Trophoblast cell (in vitro differentiated cells and primary cell): ENCODE data around the gene RBM20.

Experiments used
- DNase-seq, 2 donors: peaks; one replicate each; pipeline ENCODE4 v3.0.0-alpha.2; 2016
- H2AFZ ChIP-seq: 2 replicates; pipeline ENCODE4 v1.6.1; 2013; ENCODE audit warnings: low read length, moderate library complexity, mild to moderate bottlenecking; ENCODE audit not compliant: insufficient read depth, poor library complexity
- H2AK5ac ChIP-seq: 2 replicates; pipeline ENCODE4 v1.6.1; 2013; ENCODE audit warnings: mild to moderate bottlenecking, low read length
- H2BK120ac ChIP-seq: 2 replicates; pipeline ENCODE4 v1.6.1; 2013; ENCODE audit warnings: low read length, mild to moderate bottlenecking, moderate library complexity; ENCODE audit not compliant: insufficient read depth, poor library complexity
- H2BK12ac ChIP-seq: 2 replicates; pipeline ENCODE4 v1.6.1; 2013; ENCODE audit warnings: mild to moderate bottlenecking, low read length, moderate library complexity
- H2BK5ac ChIP-seq: 2 replicates; pipeline ENCODE4 v1.6.1; 2013; ENCODE audit warnings: low read length, low read depth, moderate library complexity, mild to moderate bottlenecking; ENCODE audit not compliant: poor library complexity
- H3K14ac ChIP-seq: 2 replicates; pipeline ENCODE4 v1.6.1; 2013; ENCODE audit warnings: mild to moderate bottlenecking, low read length
- H3K18ac ChIP-seq: 2 replicates; pipeline ENCODE4 v1.6.1; 2013; ENCODE audit warnings: mild to moderate bottlenecking, low read length
- H3K23ac ChIP-seq: 2 replicates; pipeline ENCODE4 v1.6.1; 2013; ENCODE audit warnings: low read length
- H3K27ac ChIP-seq: 2 replicates; pipeline ENCODE4 v1.5.1; 2013; ENCODE audit warnings: low read depth, mild to moderate bottlenecking, inconsistent platforms, low read length, moderate library complexity
- H3K27me3 ChIP-seq: 2 replicates; pipeline ENCODE4 v1.6.1; 2013; ENCODE audit warnings: inconsistent platforms, mild to moderate bottlenecking, low read length, moderate library complexity; ENCODE audit not compliant: insufficient read depth
- H3K36me3 ChIP-seq, 2 experiments: 1 replicate in 1 of 2; 2 replicates in 1 of 2; pipeline ENCODE4 v1.6.1; 2013; ENCODE audit warnings: low read length in 2 of 2, mild to moderate bottlenecking in 2 of 2, moderate library complexity in 1 of 2; ENCODE audit not compliant: insufficient read depth in 2 of 2, control insufficient read depth in 1 of 2
- H3K4ac ChIP-seq: 2 replicates; pipeline ENCODE4 v1.6.1; 2013; ENCODE audit warnings: low read depth, mild to moderate bottlenecking, low read length, moderate library complexity
- H3K4me1 ChIP-seq, 2 experiments: 1 replicate in 1 of 2; 2 replicates in 1 of 2; pipeline ENCODE4 v1.6.1; 2013; ENCODE audit warnings: low read length in 2 of 2, mild to moderate bottlenecking in 2 of 2, moderate library complexity in 1 of 2; ENCODE audit not compliant: insufficient read depth in 2 of 2, control insufficient read depth in 1 of 2
- H3K4me2 ChIP-seq: 2 replicates; pipeline ENCODE4 v1.6.1; 2013; ENCODE audit warnings: inconsistent platforms, mild to moderate bottlenecking, low read length, moderate library complexity
- H3K4me3 ChIP-seq: 2 replicates; pipeline ENCODE4 v1.5.1; 2013; ENCODE audit warnings: mild to moderate bottlenecking, low read depth, low read length, inconsistent platforms
- H3K79me1 ChIP-seq: one replicate; pipeline ENCODE4 v1.6.1; 2013; ENCODE audit warnings: low read length
- H3K79me2 ChIP-seq: 2 replicates; pipeline ENCODE4 v1.6.1; 2013; ENCODE audit warnings: low read length, mild to moderate bottlenecking; ENCODE audit not compliant: control insufficient read depth, insufficient read depth, poor library complexity
- H3K9ac ChIP-seq: 2 replicates; pipeline ENCODE4 v1.6.1; 2013; ENCODE audit warnings: mild to moderate bottlenecking, low read length
- H3K9me3 ChIP-seq: 2 replicates; pipeline ENCODE4 v1.6.1; 2013; ENCODE audit warnings: low read depth, mild to moderate bottlenecking, control low read depth, inconsistent platforms, low read length; ENCODE audit not compliant: insufficient read depth
- H4K12ac ChIP-seq: 2 replicates; pipeline ENCODE4 v1.6.1; 2013; ENCODE audit warnings: low read depth, mild to moderate bottlenecking, low read length, moderate library complexity
- H4K8ac ChIP-seq: 2 replicates; pipeline ENCODE4 v1.6.1; 2013; ENCODE audit warnings: low read depth, mild to moderate bottlenecking, low read length, moderate library complexity
- H4K91ac ChIP-seq: one replicate; pipeline ENCODE4 v1.6.1; 2013; ENCODE audit warnings: low read depth, mild to moderate bottlenecking, low read length, moderate library complexity
- WGBS: extraction: QIAGEN DNeasy Blood & Tissue Kit; methylation state at CpG from one replicate; pipeline ENCODE4 v1.1.7; 2013; ENCODE audit warnings: missing lambda C conversion rate; ENCODE audit not compliant: insufficient read length, insufficient coverage; ENCODE audit errors: extremely low coverage; 5-methylcytosine and 5-hydroxymethylcytosine counted together

Gene RBM20

GRCh38 chr10:110777017-110777416 lies 132.9 kb downstream of the RBM20 start:
- WGBS, result no CpG with 5 or more reads among the region's 3 CpGs

GRCh38 chr10:110777661-110778060 lies 133.5 kb downstream of the RBM20 start:
- Histone ChIP-seq H3K79me2 (no peaks in the 10 kb centered on the region), H4K91ac (no peak overlapping the region), H2BK5ac (no peak overlapping the region), H3K18ac (no peak overlapping the region), H3K9ac (no peak overlapping the region), H3K4me1 (peaks cover 0 to 4% of the 10 kb centered on the region in 2 experiments), H2AK5ac (no peak overlapping the region), H3K9me3 (no peaks in the 10 kb centered on the region), H3K79me1 (no peaks in the 10 kb centered on the region), H3K4me3 (no peak overlapping the region), H3K4me2 (no peak overlapping the region), H3K27me3 (no peaks in the 10 kb centered on the region), H3K23ac (no peak overlapping the region), H2BK12ac (no peak overlapping the region), H4K8ac (no peak overlapping the region), H2AFZ (no peak overlapping the region), H2BK120ac (no peak overlapping the region), H4K12ac (no peak overlapping the region), H3K14ac (no peak overlapping the region), H3K36me3 (no peaks in the 10 kb centered on the region), H3K27ac (no peak overlapping the region), H3K4ac (no peak overlapping the region)
- no CpG with 5 or more reads among the region's 4 CpGs for WGBS
- DNase-seq, result no peak

More at GRCh38 chr10:110777017-110777416, 132.9 kb downstream of the RBM20 start:
- Histone ChIP-seq H2AK5ac (no peak overlapping the region), H3K4me3 (no peak overlapping the region), H3K27me3 (no peaks in the 10 kb centered on the region), H3K4me2 (no peak overlapping the region), H4K12ac (no peak overlapping the region), H4K91ac (no peak overlapping the region), H2BK5ac (no peak overlapping the region), H3K23ac (no peak overlapping the region), H3K36me3 (no peaks in the 10 kb centered on the region), H3K9ac (no peak overlapping the region), H3K14ac (no peak overlapping the region), H3K4ac (no peak overlapping the region), H3K27ac (no peak overlapping the region), H2AFZ (no peak overlapping the region), H3K9me3 (no peaks in the 10 kb centered on the region), H3K79me2 (no peaks in the 10 kb centered on the region), H2BK120ac (no peak overlapping the region), H4K8ac (no peak overlapping the region), H2BK12ac (no peak overlapping the region), H3K4me1 (peaks cover 0 to 4% of the 10 kb centered on the region in 2 experiments), H3K18ac (no peak overlapping the region), H3K79me1 (no peaks in the 10 kb centered on the region)
- no peak for DNase-seq

GRCh38 chr10:110778211-110778610 lies 134.1 kb downstream of the RBM20 start:
- Histone ChIP-seq H3K27me3 (no peaks in the 10 kb centered on the region), H3K36me3 (no peaks in the 10 kb centered on the region), H3K14ac (no peak overlapping the region), H2AFZ (no peak overlapping the region), H3K4me2 (no peak overlapping the region), H2BK120ac (no peak overlapping the region), H3K9me3 (no peaks in the 10 kb centered on the region), H3K18ac (no peak overlapping the region), H4K91ac (no peak overlapping the region), H3K4me3 (no peak overlapping the region), H3K4ac (no peak overlapping the region), H3K9ac (no peak overlapping the region), H2BK5ac (no peak overlapping the region), H4K12ac (no peak overlapping the region), H3K79me1 (no peaks in the 10 kb centered on the region), H3K4me1 (peaks cover 0 to 4% of the 10 kb centered on the region in 2 experiments), H3K23ac (peak overlapping the region; percentile 40), H2BK12ac (no peak overlapping the region), H3K79me2 (no peaks in the 10 kb centered on the region), H3K27ac (no peak overlapping the region), H4K8ac (no peak overlapping the region), H2AK5ac (no peak overlapping the region)
- DNase-seq, result no peak
- WGBS, result no CpG with 5 or more reads among the region's 1 CpG

GRCh38 chr10:110779489-110779888 lies 135.4 kb downstream of the RBM20 start:
- H4K12ac ChIP-seq, result no peak overlapping the region

More at GRCh38 chr10:110779489-110779888, 135.4 kb downstream of the RBM20 start:
- Histone ChIP-seq H2BK120ac (no peak overlapping the region), H3K4me1 (peaks cover 0 to 4% of the 10 kb centered on the region in 2 experiments), H3K9me3 (no peaks in the 10 kb centered on the region), H3K4me3 (no peak overlapping the region), H2AFZ (no peak overlapping the region), H2AK5ac (no peak overlapping the region), H3K79me1 (no peaks in the 10 kb centered on the region), H3K36me3 (no peaks in the 10 kb centered on the region), H3K27ac (no peak overlapping the region), H3K27me3 (no peaks in the 10 kb centered on the region), H3K79me2 (no peaks in the 10 kb centered on the region), H3K9ac (no peak overlapping the region), H4K91ac (no peak overlapping the region), H2BK5ac (no peak overlapping the region), H3K18ac (no peak overlapping the region), H3K4ac (no peak overlapping the region), H2BK12ac (no peak overlapping the region), H3K14ac (no peak overlapping the region), H3K4me2 (no peak overlapping the region), H3K23ac (no peak overlapping the region), H4K8ac (no peak overlapping the region)
- no peak for DNase-seq
- no CpG with 5 or more reads among the region's 3 CpGs for WGBS
